Thymus (tissue), 11 donors: ENCODE results near the gene TTC7B. TPM values are rescaled to one million over a fixed set of nuclear protein-coding genes. Genes with fewer than 3 reads are reported as not detected.

Source experiments
- DNase-seq, 9 donors: peaks; one replicate each; pipeline ENCODE4 v3.0.0-alpha.2; 2013; ENCODE audit warnings: low spot score in 9 of 9, low read depth in 6 of 9, missing footprints in 1 of 9
- H3K27ac ChIP-seq, 2 donors: one replicate each; pipeline ENCODE4 v1.5.1; 2013; ENCODE audit warnings: control low read depth in 1 of 2, low read depth in 1 of 2, low read length in 1 of 2, mild to moderate bottlenecking in 1 of 2, moderate library complexity in 1 of 2
- H3K27me3 ChIP-seq, 2 donors: one replicate each; pipeline ENCODE4 v1.5.1; 2013; ENCODE audit warnings: low read length in 1 of 2; ENCODE audit not compliant: control insufficient read depth in 2 of 2, insufficient read depth in 1 of 2
- H3K36me3 ChIP-seq, 2 donors: one replicate each; pipeline ENCODE4 v1.5.1; 2013; ENCODE audit warnings: low read length in 1 of 2, mild to moderate bottlenecking in 1 of 2, moderate library complexity in 1 of 2; ENCODE audit not compliant: control insufficient read depth in 2 of 2, insufficient read depth in 2 of 2
- H3K4me1 ChIP-seq, 2 donors: one replicate each; pipeline ENCODE4 v1.5.1; 2013; ENCODE audit warnings: low read length in 2 of 2; ENCODE audit not compliant: control insufficient read depth in 2 of 2, insufficient read depth in 2 of 2
- H3K4me3 ChIP-seq, 2 donors: one replicate each; pipeline ENCODE4 v1.5.1; 2013; ENCODE audit warnings: low read length in 2 of 2, control low read depth in 1 of 2, mild to moderate bottlenecking in 1 of 2
- H3K9me3 ChIP-seq, 2 donors: one replicate each; pipeline ENCODE4 v1.5.1; 2013; ENCODE audit warnings: low read length in 1 of 2, mild to moderate bottlenecking in 1 of 2; ENCODE audit not compliant: control insufficient read depth in 2 of 2, insufficient read depth in 1 of 2
- WGBS: extraction: QIAGEN DNeasy Blood & Tissue Kit; methylation state at CpG from one replicate; pipeline ENCODE4 v1.1.7; 2013; 5-methylcytosine and 5-hydroxymethylcytosine counted together
- polyA plus RNA-seq: library from polyadenylated mRNA; stranded (reverse); fragments of 200-250 nt; gene quantifications from one replicate; pipeline ENCODE4 v1.2.3, GENCODE V29; 2013
- total RNA-seq: library from RNA; stranded (reverse); fragments of 120-200 nt; gene quantifications from one replicate; pipeline ENCODE4 v1.2.4, GENCODE V29; 2013
- donor health status: healthy.

TTC7B gene
- total and polyA plus RNA-seq, 2 donors: 3.2 to 5.6 TPM

DNA sequence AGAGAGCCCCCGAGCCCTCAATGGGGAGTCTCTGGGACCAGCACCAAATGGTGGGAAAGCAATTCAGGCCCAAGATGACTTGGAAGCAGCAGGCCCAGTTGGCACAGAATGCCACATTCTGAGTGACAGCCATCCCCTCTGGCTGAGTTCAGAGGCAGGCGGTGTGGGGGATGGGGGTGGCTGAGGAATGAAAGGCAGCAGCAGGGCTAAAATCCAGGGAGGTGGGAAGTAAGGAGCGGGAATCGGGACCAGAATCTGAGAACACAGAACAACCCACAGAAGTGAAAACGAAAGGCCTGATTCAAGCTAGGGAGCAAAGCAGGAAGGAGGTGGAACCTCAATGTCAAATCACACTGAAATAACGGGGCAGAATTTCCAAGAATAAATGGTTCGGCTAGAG lies 248.2 kb downstream of the TTC7B start:
- 96% methylated on average over 7 of the region's 7 CpGs for WGBS
- DNase-seq: no peak
- Histone ChIP-seq H3K27ac (no peak overlapping the region), H3K4me3 (no peak overlapping the region), H3K9me3 (no peaks in the 10 kb centered on the region), H3K4me1 (no peaks in the 10 kb centered on the region), H3K27me3 (no peaks in the 10 kb centered on the region), H3K36me3 (no peaks in the 10 kb centered on the region)

DNA sequence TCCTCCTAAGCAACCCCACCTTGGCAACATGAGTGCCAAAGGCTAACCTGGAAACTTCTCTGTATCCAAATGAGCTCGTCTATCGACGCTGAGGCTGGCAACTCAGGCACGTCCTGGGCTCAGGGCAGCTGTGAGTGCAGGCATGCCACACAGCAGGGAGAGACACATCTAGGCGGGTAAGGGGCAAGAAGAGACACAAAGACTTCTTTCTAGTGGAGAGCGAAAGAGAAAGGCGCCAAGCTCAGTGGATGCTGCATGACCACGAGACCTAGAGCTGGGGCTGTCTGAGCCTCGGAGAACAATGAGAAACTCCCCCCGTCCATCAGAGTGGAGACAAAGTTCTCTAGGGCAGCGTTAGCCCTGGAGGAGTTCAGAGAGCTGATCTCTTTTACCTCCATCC lies 249.0 kb downstream of the TTC7B start:
- Histone ChIP-seq H3K4me1 (no peaks in the 10 kb centered on the region), H3K9me3 (no peaks in the 10 kb centered on the region), H3K36me3 (no peaks in the 10 kb centered on the region), H3K27me3 (no peaks in the 10 kb centered on the region), H3K27ac (no peak overlapping the region), H3K4me3 (no peak overlapping the region)
- DNase-seq: no peak
- 96% methylated on average over 11 of the region's 11 CpGs for WGBS

DNA sequence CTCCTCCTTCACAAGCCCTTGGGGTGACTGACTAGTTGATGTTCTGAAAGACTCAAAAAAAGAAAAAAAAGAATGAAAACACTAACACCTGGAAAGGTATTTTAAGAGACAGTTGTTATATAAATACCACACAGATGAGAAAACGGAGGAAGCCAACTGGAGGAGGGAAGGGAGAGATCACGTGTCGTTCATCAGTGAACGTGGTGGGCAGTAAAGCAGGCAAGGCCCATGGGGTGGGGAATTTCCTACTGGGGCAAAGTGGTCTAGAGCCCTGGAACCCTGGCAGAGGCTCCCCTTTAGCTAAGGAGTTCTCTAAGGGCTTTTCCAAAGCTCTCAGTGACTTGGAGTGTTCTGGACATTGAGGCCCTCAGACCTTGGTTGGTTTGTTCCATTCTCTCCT lies 249.7 kb downstream of the TTC7B start:
- no peak for DNase-seq
- Histone ChIP-seq H3K27me3 (no peaks in the 10 kb centered on the region), H3K4me1 (no peaks in the 10 kb centered on the region), H3K36me3 (no peaks in the 10 kb centered on the region), H3K27ac (no peak overlapping the region), H3K9me3 (no peaks in the 10 kb centered on the region), H3K4me3 (no peak overlapping the region)
- 90% methylated on average over 4 of the region's 4 CpGs for WGBS

DNA sequence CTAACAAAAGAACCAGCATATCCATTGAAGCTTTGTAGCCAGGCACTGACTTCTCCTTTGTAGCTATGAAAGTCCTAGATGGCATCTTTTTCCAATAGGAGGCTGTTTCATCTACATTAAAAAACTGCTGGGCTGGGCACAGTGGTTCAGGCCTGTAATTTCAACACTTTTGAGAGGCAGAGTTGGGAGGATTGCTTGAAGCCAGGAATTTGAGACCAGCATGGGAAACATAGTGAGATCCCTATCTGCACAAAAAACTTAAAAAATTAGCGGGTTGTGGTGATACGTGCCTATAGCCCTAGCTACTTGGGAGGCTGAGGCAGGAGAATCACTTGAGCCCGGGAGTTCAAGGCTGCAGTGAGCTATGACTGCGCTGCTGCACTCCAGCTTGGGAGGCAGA lies 251.7 kb downstream of the TTC7B start:
- no peak overlapping the region for H3K27ac ChIP-seq
- 98% methylated on average over 4 of the region's 4 CpGs for WGBS
- no peak for DNase-seq

DNA sequence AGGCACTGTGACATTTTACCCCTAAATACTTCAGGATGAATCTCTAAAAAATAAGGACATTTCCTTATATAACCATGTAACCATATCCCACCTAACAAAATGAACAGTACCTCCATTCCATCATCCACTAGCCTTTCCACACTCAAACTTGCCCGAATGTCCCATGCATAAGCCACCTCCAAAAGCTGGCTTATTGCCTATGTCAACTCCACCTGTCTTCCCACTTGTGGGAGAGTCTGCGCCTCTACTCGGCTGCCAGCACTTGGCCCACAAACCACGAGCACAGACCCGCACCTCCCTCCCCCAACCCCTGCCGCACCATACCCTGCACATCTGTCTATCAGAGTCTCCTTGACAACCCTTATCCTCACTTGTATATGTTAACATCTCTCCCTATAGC lies 253.6 kb downstream of the TTC7B start:
- H3K4me3 ChIP-seq: no peak overlapping the region
- H3K36me3 ChIP-seq: no peaks in the 10 kb centered on the region
- H3K4me1 ChIP-seq: no peaks in the 10 kb centered on the region
- no peak for DNase-seq
- no peak overlapping the region for H3K27ac ChIP-seq
- H3K9me3 ChIP-seq: no peaks in the 10 kb centered on the region
- WGBS: 16% methylated on average over 6 of the region's 6 CpGs
- no peaks in the 10 kb centered on the region for H3K27me3 ChIP-seq

More for the DNA sequence above, 251.7 kb downstream of the TTC7B start:
- H3K4me3 ChIP-seq: no peak overlapping the region
- H3K4me1 ChIP-seq: no peaks in the 10 kb centered on the region
- H3K27me3 ChIP-seq: no peaks in the 10 kb centered on the region
- no peaks in the 10 kb centered on the region for H3K9me3 ChIP-seq
- H3K36me3 ChIP-seq: no peaks in the 10 kb centered on the region

DNA sequence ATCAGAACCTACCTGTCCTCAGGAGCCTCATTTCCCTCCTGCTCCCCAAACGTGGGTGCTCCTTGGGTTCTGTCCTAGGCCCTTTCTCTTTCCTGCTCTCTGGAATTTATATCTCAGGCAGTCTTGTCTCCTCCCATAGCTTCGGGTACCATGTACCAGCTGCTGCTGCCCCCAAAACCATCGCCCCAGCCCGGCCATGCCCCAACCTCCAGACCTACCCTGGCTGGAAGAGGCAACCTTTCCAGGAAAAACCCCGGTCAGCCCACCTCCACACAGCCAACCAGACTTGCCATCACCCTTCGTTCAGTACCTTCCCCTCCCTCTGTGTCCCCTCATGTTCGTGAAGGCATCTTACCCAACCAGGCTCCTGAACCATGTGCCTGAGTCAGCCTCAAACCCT lies 254.3 kb downstream of the TTC7B start:
- 92% methylated on average over 7 of the region's 7 CpGs for WGBS
- H3K27me3 ChIP-seq: no peaks in the 10 kb centered on the region

DNA sequence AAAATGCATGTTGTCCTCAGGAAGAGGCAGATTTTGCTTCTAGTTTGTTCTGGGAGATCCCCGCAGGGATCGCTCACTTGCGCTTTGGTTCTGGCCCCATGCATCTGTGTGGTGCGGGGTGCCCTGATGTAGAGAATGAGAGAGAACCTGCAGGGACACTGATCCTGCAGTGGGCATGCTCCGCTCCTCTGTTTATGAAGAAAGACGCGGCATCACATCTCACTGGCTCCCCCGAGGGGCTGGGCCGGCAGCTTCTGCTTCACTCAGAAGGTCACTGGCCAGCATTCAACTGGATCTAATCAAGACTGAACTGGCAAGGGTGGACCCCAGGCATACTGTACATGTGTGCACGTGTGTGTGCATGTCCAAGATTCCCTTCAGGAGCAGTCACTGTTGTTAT lies 255.2 kb downstream of the TTC7B start:
- no peak for DNase-seq
- Histone ChIP-seq H3K36me3 (no peaks in the 10 kb centered on the region), H3K4me3 (no peak overlapping the region), H3K27ac (no peak overlapping the region), H3K4me1 (no peaks in the 10 kb centered on the region), H3K9me3 (no peaks in the 10 kb centered on the region), H3K27me3 (no peaks in the 10 kb centered on the region)
- WGBS: 94% methylated on average over 10 of the region's 10 CpGs

More for the DNA sequence above, 254.3 kb downstream of the TTC7B start:
- no peaks in the 10 kb centered on the region for H3K9me3 ChIP-seq
- H3K4me3 ChIP-seq: no peak overlapping the region
- H3K4me1 ChIP-seq: no peaks in the 10 kb centered on the region
- no peaks in the 10 kb centered on the region for H3K36me3 ChIP-seq
- H3K27ac ChIP-seq: no peak overlapping the region
- DNase-seq: no peak

DNA sequence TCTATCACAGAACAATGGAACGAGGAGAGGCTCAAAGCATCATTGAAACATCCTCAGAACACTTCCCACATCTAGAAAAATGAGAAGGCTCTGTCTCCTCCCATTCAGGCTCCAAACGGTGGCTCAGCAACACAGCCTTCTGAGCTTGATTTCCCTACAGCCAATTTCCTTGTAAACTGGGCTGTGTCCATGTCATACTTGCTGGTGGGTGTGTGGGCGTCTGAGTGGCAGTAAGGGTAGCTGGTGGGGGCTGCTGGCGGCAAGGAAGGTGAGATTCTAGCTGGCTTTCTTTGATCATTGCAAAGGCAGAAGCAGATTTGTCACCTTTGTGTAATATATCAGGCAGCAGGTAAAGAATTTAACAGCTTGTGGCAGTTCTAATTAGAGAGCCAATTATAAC lies 255.7 kb downstream of the TTC7B start:
- no peaks in the 10 kb centered on the region for H3K9me3 ChIP-seq
- H3K27me3 ChIP-seq: no peaks in the 10 kb centered on the region
- no peaks in the 10 kb centered on the region for H3K36me3 ChIP-seq
- no peak overlapping the region for H3K4me3 ChIP-seq
- no peaks in the 10 kb centered on the region for H3K4me1 ChIP-seq
- WGBS: 91% methylated on average over 4 of the region's 4 CpGs
- H3K27ac ChIP-seq: no peak overlapping the region
- DNase-seq: no peak

DNA sequence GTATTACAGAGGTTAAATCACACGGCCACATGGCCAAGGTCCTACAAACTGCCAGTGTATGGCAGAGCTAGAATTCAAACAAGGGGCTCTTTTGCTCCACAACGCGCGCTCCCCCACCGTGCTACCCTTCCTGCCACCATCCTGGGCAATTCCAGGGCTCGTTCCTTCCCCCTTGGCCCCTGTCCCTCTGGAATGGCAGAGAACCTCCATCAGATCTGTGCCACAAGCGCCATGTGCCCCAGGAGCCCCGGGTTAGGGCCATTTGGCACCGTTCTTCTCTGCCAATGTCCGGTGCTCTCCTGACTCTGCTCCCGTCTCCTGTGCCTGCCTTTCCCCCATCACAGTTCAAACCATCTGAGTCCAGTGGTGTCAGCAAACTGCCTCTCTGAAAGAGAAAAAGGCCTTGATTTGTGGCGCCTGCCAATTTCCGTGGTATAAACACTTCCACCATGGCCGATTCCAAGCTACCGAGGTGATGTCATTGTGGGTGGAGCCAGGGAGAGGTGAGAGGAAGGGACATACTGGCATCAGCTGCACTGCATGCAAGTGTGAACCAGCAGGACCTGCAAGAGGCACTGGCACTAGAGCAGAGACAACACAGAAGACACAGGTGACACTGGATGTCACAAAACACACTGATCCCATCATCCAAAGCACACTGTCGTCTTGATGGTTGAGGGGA lies 256.3 kb downstream of the TTC7B start:
- Histone ChIP-seq H3K4me3 (no peak overlapping the region), H3K27ac (no peak overlapping the region), H3K27me3 (no peaks in the 10 kb centered on the region), H3K9me3 (no peaks in the 10 kb centered on the region), H3K36me3 (no peaks in the 10 kb centered on the region), H3K4me1 (no peaks in the 10 kb centered on the region)
- WGBS: 92% methylated on average over 16 of the region's 16 CpGs
- DNase-seq: no peak
